HepG2 (cell line): Measurements from ENCODE around the gene C12orf60. TPM values are rescaled to one million over a fixed set of nuclear protein-coding genes. Genes with fewer than 3 reads are reported as not detected.
A peak's percentile ranks its signal among the peaks of the same experiment; 100 is the strongest.

Source experiments
- CREB1 ChIP-seq, 2 experiments: fragments of 450-650 bp in 1 of 2; IDR thresholded peaks; 2 replicates each; pipeline ENCODE4 v1.6.1; 2016 to 2017; ENCODE audit warnings: control low read depth in 1 of 2, mild to moderate bottlenecking in 1 of 2, missing compliant biosample characterization in 1 of 2, missing genetic modification characterization in 1 of 2
- DMAP1 ChIP-seq: IDR thresholded peaks from 2 replicates; pipeline ENCODE4 v1.6.1; 2016
- ELK4 ChIP-seq: sonication (generic); formaldehyde crosslinking; IDR thresholded peaks from 2 replicates; pipeline ENCODE4 v1.9.0; 2021; ENCODE audit warnings: missing genetic modification reagents, borderline replicate concordance
- ZNF3 ChIP-seq: IDR thresholded peaks from 2 replicates; pipeline ENCODE4 v1.7.0; 2017; ENCODE audit warnings: inconsistent platforms
- ZNF350 ChIP-seq: sonication (generic); formaldehyde crosslinking; IDR thresholded peaks from 2 replicates; pipeline ENCODE4 v1.4.0; 2020; ENCODE audit warnings: mild to moderate bottlenecking, low read depth, missing genetic modification reagents, borderline replicate concordance
- ZNF703 ChIP-seq: sonication (generic); formaldehyde crosslinking; IDR thresholded peaks from 2 replicates; pipeline ENCODE4 v1.5.1; 2020; ENCODE audit warnings: missing genetic modification reagents, mild to moderate bottlenecking, moderate library complexity, borderline replicate concordance
- ZNF777 ChIP-seq: sonication (generic); formaldehyde crosslinking; IDR thresholded peaks from 2 replicates; pipeline ENCODE4 v1.4.0; 2020; ENCODE audit warnings: missing genetic modification reagents
- polyA plus RNA-seq, 8 experiments: library from polyadenylated mRNA; depleted of rRNA in 3 of 8; stranded (reverse) in 7 of 8; unstranded in 1 of 8; fragments of >200 nt; fragmentation: Illumina TruSeq in 4 of 8; extraction: Trizol in 4 of 8; gene quantifications; 2 replicates each; pipeline versions ENCODE4 v1.2.1 to v1.2.3, GENCODE V29; 2011 to 2016; ENCODE audit warnings: low read depth in 4 of 8, missing spikeins in 1 of 8, mixed read lengths in 1 of 8; ENCODE audit not compliant: insufficient read depth in 1 of 8
- total RNA-seq, 5 experiments: library from RNA; depleted of rRNA; stranded (reverse); fragments of >200 nt; fragmentation: Illumina TruSeq; extraction: Trizol; gene quantifications; 2 replicates each; pipeline ENCODE4 v1.2.3, GENCODE V29; 2016; ENCODE audit warnings: low read depth in 1 of 5
- TF ChIP-seq, protein P1 (sequence below): sonication (generic); formaldehyde crosslinking; IDR thresholded peaks from 2 replicates; pipeline ENCODE4 v1.9.0; 2021; ENCODE audit warnings: mild to moderate bottlenecking, missing genetic modification reagents
- TF ChIP-seq, protein P2 (sequence below): sonication (generic); formaldehyde crosslinking; IDR thresholded peaks from 2 replicates; pipeline ENCODE4 v1.4.0; 2020; ENCODE audit warnings: low read depth, missing genetic modification reagents
- TF ChIP-seq, protein P3 (sequence below), 2 experiments: sonication (generic) in 1 of 2; formaldehyde crosslinking in 1 of 2; IDR thresholded peaks; 2 replicates each; pipeline versions ENCODE4 v1.4.0 to v1.6.1; 2016 to 2020; ENCODE audit warnings: borderline replicate concordance in 1 of 2, low read depth in 1 of 2, mild to moderate bottlenecking in 1 of 2, missing genetic modification reagents in 1 of 2

The C12orf60 gene
- total and polyA plus RNA-seq, 2 of the 13 experiments (the other 11 are each of a cell fraction or from before 2014, with no cell fraction given), result 0.55 to 1.4 TPM

- no peak for TF ChIP-seq ZNF703 (CRISPR knock-in tag)
- TF ChIP-seq ZNF3 (CRISPR knock-in tag), result no peak
- TF ChIP-seq DMAP1, result 0 out of 2 replicates have a peak, but pooled peaks have one; percentile 4
- TF ChIP-seq, protein P1, sequence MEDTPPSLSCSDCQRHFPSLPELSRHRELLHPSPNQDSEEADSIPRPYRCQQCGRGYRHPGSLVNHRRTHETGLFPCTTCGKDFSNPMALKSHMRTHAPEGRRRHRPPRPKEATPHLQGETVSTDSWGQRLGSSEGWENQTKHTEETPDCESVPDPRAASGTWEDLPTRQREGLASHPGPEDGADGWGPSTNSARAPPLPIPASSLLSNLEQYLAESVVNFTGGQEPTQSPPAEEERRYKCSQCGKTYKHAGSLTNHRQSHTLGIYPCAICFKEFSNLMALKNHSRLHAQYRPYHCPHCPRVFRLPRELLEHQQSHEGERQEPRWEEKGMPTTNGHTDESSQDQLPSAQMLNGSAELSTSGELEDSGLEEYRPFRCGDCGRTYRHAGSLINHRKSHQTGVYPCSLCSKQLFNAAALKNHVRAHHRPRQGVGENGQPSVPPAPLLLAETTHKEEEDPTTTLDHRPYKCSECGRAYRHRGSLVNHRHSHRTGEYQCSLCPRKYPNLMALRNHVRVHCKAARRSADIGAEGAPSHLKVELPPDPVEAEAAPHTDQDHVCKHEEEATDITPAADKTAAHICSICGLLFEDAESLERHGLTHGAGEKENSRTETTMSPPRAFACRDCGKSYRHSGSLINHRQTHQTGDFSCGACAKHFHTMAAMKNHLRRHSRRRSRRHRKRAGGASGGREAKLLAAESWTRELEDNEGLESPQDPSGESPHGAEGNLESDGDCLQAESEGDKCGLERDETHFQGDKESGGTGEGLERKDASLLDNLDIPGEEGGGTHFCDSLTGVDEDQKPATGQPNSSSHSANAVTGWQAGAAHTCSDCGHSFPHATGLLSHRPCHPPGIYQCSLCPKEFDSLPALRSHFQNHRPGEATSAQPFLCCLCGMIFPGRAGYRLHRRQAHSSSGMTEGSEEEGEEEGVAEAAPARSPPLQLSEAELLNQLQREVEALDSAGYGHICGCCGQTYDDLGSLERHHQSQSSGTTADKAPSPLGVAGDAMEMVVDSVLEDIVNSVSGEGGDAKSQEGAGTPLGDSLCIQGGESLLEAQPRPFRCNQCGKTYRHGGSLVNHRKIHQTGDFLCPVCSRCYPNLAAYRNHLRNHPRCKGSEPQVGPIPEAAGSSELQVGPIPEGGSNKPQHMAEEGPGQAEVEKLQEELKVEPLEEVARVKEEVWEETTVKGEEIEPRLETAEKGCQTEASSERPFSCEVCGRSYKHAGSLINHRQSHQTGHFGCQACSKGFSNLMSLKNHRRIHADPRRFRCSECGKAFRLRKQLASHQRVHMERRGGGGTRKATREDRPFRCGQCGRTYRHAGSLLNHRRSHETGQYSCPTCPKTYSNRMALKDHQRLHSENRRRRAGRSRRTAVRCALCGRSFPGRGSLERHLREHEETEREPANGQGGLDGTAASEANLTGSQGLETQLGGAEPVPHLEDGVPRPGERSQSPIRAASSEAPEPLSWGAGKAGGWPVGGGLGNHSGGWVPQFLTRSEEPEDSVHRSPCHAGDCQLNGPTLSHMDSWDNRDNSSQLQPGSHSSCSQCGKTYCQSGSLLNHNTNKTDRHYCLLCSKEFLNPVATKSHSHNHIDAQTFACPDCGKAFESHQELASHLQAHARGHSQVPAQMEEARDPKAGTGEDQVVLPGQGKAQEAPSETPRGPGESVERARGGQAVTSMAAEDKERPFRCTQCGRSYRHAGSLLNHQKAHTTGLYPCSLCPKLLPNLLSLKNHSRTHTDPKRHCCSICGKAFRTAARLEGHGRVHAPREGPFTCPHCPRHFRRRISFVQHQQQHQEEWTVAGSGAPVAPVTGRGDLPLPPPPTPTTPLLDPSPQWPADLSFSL (CRISPR knock-in tag), result no peak
- no peak for TF ChIP-seq ZNF350 (CRISPR knock-in tag)
- TF ChIP-seq, protein P2, sequence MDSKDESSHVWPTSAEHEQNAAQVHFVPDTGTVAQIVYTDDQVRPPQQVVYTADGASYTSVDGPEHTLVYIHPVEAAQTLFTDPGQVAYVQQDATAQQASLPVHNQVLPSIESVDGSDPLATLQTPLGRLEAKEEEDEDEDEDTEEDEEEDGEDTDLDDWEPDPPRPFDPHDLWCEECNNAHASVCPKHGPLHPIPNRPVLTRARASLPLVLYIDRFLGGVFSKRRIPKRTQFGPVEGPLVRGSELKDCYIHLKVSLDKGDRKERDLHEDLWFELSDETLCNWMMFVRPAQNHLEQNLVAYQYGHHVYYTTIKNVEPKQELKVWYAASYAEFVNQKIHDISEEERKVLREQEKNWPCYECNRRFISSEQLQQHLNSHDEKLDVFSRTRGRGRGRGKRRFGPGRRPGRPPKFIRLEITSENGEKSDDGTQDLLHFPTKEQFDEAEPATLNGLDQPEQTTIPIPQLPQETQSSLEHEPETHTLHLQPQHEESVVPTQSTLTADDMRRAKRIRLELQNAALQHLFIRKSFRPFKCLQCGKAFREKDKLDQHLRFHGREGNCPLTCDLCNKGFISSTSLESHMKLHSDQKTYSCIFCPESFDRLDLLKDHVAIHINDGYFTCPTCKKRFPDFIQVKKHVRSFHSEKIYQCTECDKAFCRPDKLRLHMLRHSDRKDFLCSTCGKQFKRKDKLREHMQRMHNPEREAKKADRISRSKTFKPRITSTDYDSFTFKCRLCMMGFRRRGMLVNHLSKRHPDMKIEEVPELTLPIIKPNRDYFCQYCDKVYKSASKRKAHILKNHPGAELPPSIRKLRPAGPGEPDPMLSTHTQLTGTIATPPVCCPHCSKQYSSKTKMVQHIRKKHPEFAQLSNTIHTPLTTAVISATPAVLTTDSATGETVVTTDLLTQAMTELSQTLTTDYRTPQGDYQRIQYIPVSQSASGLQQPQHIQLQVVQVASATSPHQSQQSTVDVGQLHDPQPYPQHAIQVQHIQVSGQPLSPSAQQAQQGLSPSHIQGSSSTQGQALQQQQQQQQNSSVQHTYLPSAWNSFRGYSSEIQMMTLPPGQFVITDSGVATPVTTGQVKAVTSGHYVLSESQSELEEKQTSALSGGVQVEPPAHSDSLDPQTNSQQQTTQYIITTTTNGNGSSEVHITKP (CRISPR knock-in tag), result no peak
- TF ChIP-seq CREB1 (IDR thresholded peaks at IDR 0.05), result no peak
- TF ChIP-seq CREB1 (CRISPR knock-in tag; IDR thresholded peaks at IDR 0.05), result no peak
- TF ChIP-seq ZNF777 (CRISPR knock-in tag), result no peak
- TF ChIP-seq, protein P3, sequence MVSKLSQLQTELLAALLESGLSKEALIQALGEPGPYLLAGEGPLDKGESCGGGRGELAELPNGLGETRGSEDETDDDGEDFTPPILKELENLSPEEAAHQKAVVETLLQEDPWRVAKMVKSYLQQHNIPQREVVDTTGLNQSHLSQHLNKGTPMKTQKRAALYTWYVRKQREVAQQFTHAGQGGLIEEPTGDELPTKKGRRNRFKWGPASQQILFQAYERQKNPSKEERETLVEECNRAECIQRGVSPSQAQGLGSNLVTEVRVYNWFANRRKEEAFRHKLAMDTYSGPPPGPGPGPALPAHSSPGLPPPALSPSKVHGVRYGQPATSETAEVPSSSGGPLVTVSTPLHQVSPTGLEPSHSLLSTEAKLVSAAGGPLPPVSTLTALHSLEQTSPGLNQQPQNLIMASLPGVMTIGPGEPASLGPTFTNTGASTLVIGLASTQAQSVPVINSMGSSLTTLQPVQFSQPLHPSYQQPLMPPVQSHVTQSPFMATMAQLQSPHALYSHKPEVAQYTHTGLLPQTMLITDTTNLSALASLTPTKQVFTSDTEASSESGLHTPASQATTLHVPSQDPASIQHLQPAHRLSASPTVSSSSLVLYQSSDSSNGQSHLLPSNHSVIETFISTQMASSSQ (IDR thresholded peaks at IDR 0.05; ENCODE audit: low read depth), result peak; percentile 78
- TF ChIP-seq, protein P3 (CRISPR knock-in tag; IDR thresholded peaks at IDR 0.05; ENCODE audit: borderline replicate concordance), result no peak; the same call in 1 of the 2 replicates
- TF ChIP-seq ELK4 (CRISPR knock-in tag), result no peak
Observed at GRCh38 chr12:14842315-14842714, 38.8 kb downstream of the C12orf60 start (continued).
